Activated CD8-positive, alpha-beta memory T cell treated with anti-CD3 and anti-CD28 coated beads for 48 hours (primary cell): ENCODE measurements around the gene DPP10.
"Not testable (repeated sequence)": the region's sequence is repeated elsewhere in the genome, so short reads cannot be mapped to it uniquely, and the experiment has no call there.

Experiments
- DNase-seq, 3 experiments: peaks; one replicate each; pipeline ENCODE4 v3.0.0-alpha.2; 2020; ENCODE audit warnings: low read depth in 2 of 3, low spot score in 2 of 3

The DPP10 gene

GRCh38 chr2:114709936-114710850 is 267.8 kb downstream of the DPP10 start:
- DNase-seq = no peak

GRCh38 chr2:114714313-114714712 is 271.9 kb downstream of the DPP10 start:
- no peak for DNase-seq

- DNase-seq = no peak
Measured at GRCh38 chr2:114717049-114717448, 274.6 kb downstream of the DPP10 start.

GRCh38 chr2:114724454-114724853 is 282.0 kb downstream of the DPP10 start:
- no peak for DNase-seq

- no peak for DNase-seq
Measured at GRCh38 chr2:114727012-114727411, 284.6 kb downstream of the DPP10 start.

GRCh38 chr2:114728372-114728771 is 285.9 kb downstream of the DPP10 start:
- no peak for DNase-seq

- no peak for DNase-seq
Measured at GRCh38 chr2:114729026-114729425, 286.6 kb downstream of the DPP10 start.

GRCh38 chr2:114735126-114735525 is 292.7 kb downstream of the DPP10 start:
- DNase-seq = no peak

- no peak for DNase-seq
Measured at GRCh38 chr2:114742245-114742644, 299.8 kb downstream of the DPP10 start.

- DNase-seq = no peak
Measured at GRCh38 chr2:114745700-114746099, 303.3 kb downstream of the DPP10 start.

- DNase-seq = not testable (repeated sequence)
Measured at GRCh38 chr2:114748175-114748574, 305.7 kb downstream of the DPP10 start.

GRCh38 chr2:114752425-114752824 is 310.0 kb downstream of the DPP10 start:
- DNase-seq = no peak

GRCh38 chr2:114753145-114753544 is 310.7 kb downstream of the DPP10 start:
- no peak for DNase-seq

- no peak for DNase-seq
Measured at GRCh38 chr2:114754907-114755563, 312.6 kb downstream of the DPP10 start.

GRCh38 chr2:114762376-114762775 is 319.9 kb downstream of the DPP10 start:
- no peak for DNase-seq

GRCh38 chr2:114762986-114763385 is 320.5 kb downstream of the DPP10 start:
- DNase-seq = no peak

GRCh38 chr2:114769110-114769509 is 326.7 kb downstream of the DPP10 start:
- DNase-seq = no peak

GRCh38 chr2:114769991-114770390 is 327.6 kb downstream of the DPP10 start:
- no peak for DNase-seq

GRCh38 chr2:114784046-114784445 is 341.6 kb downstream of the DPP10 start:
- DNase-seq = no peak

GRCh38 chr2:114784890-114785583 is 342.6 kb downstream of the DPP10 start:
- no peak for DNase-seq

- DNase-seq = no peak
Measured at GRCh38 chr2:114786901-114787300, 344.5 kb downstream of the DPP10 start.

- no peak for DNase-seq
Measured at GRCh38 chr2:114787486-114787885, 345.0 kb downstream of the DPP10 start.
